ENCODE measurements around the gene DHODH.
"Not testable (repeated sequence)": the region's sequence is repeated elsewhere in the genome, so short reads cannot be mapped to it uniquely, and the experiment has no call there.

Gene DHODH

GRCh38 chr16:72014675-72015074, 6.1 kb downstream of the DHODH start:
- no peak for DNase-seq

GRCh38 chr16:72015124-72015523, 6.6 kb downstream of the DHODH start:
- no peak for DNase-seq

- no peak for DNase-seq
Observed at GRCh38 chr16:72018470-72018869, 9.9 kb downstream of the DHODH start.

GRCh38 chr16:72021043-72021442, 12.5 kb downstream of the DHODH start:
- DNase-seq, result no peak

GRCh38 chr16:72022127-72022526, 13.6 kb downstream of the DHODH start:
- no peak for DNase-seq

- no peak for DNase-seq
Observed at GRCh38 chr16:72023962-72024361, 15.4 kb downstream of the DHODH start.

- DNase-seq, result no peak
Observed at GRCh38 chr16:72024862-72025382, 16.4 kb downstream of the DHODH start.

- DNase-seq, result no peak
Observed at GRCh38 chr16:72025404-72026114, 17.0 kb downstream of the DHODH start.

- no peak for DNase-seq
Observed at GRCh38 chr16:72027669-72028378, 19.3 kb downstream of the DHODH start.

- no peak for DNase-seq
Observed at GRCh38 chr16:72029567-72030271, 21.2 kb downstream of the DHODH start.

GRCh38 chr16:72033437-72033836, 24.9 kb downstream of the DHODH start:
- DNase-seq, result no peak

- no peak for DNase-seq
Observed at GRCh38 chr16:72036098-72036497, 27.6 kb downstream of the DHODH start.

GRCh38 chr16:72042157-72042660, 33.7 kb downstream of the DHODH start:
- no peak for DNase-seq

GRCh38 chr16:72043058-72043457, 34.5 kb downstream of the DHODH start:
- no peak for DNase-seq

GRCh38 chr16:72043539-72043938, 35.0 kb downstream of the DHODH start:
- DNase-seq, result no peak

- no peak for DNase-seq
Observed at GRCh38 chr16:72044296-72044695, 35.8 kb downstream of the DHODH start.

- DNase-seq, result no peak
Observed at GRCh38 chr16:72044825-72045359, 36.3 kb downstream of the DHODH start.

GRCh38 chr16:72049110-72049509, 40.6 kb downstream of the DHODH start:
- no peak for DNase-seq

GRCh38 chr16:72050769-72051464, 42.4 kb downstream of the DHODH start:
- no peak for DNase-seq

GRCh38 chr16:72051818-72052217, 43.3 kb downstream of the DHODH start:
- DNase-seq, result no peak

- not testable (repeated sequence) for DNase-seq
Observed at GRCh38 chr16:72054254-72054847, 45.8 kb downstream of the DHODH start, which contains the start of gene HP. HP (plus strand) TSS chr16:72054505; CDS start chr16:72054653, 148 bp downstream.

- no peak for DNase-seq
Observed at GRCh38 chr16:72055911-72056310, 47.4 kb downstream of the DHODH start.

Data from kidney glomerular epithelial cell (primary cell).